Vagina (tissue), 2 donors: ENCODE results near the gene CFAP100.

Experiments
- POLR2A ChIP-seq, 2 donors: fragments of 450-650 bp; IDR thresholded peaks; one replicate each; pipeline ENCODE4 v1.6.1; 2017; ENCODE audit warnings: antibody characterized with exemption in 2 of 2, mild to moderate bottlenecking in 2 of 2, moderate library complexity in 2 of 2
- POLR2AphosphoS5 ChIP-seq, 2 donors: sonication (generic); formaldehyde crosslinking; IDR thresholded peaks; one replicate each; pipeline ENCODE4 v1.9.0; 2017; ENCODE audit warnings: antibody characterized with exemption in 2 of 2, mild to moderate bottlenecking in 2 of 2, low read depth in 1 of 2; ENCODE audit not compliant: insufficient read depth in 1 of 2
- TF ChIP-seq, protein P1 (sequence below), 3 experiments: fragments of 450-650 bp in 2 of 3; fragments of 200-600 bp in 1 of 3; sonication (generic) in 1 of 3; IDR thresholded peaks; one replicate each; pipeline ENCODE4 v1.5.1; 2017 to 2019; ENCODE audit warnings: antibody characterized with exemption in 3 of 3, mild to moderate bottlenecking in 2 of 3, moderate library complexity in 2 of 3

DNA sequence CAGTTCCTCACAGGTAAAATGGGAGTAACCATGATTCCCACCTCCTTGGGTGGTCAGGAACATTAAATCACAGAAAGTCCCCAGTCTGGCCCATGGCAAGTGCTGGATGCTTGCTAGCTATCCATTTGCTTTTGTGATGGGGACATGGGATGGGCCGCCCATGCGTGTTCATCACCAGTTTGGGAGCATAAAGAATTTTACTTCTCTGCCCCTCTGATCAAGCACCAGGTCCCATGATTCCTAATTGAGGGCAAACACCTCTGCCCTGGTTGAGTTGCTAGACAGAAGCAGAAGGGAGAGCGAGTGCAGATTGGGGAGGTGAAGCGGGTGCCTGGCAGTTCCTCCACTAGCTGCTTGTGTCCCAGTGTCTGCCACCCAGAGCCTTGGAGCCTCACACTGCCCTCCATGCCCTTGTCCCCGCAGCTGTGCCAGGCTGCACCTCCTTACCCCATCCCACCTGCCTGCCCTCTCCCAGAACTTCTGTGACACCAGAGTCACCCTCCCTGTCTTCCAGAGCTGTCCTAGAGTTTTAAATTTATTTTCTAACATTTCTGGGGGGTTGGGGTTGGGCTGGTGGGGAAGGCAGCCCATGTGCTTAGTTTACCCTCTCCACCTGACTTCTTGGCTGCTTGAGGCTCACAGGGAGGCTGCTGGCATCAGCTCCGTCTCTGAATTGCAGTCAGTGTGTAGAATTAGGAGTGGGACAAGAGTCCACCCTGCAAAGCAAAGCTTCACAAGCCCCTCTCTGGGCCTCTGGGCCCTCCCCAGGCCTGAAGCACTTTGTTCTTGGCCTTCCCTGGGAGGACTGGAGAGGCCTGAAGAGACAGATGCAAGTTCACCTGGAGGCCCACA lies 18.4 kb downstream of the CFAP100 start:
- TF ChIP-seq, protein P1, sequence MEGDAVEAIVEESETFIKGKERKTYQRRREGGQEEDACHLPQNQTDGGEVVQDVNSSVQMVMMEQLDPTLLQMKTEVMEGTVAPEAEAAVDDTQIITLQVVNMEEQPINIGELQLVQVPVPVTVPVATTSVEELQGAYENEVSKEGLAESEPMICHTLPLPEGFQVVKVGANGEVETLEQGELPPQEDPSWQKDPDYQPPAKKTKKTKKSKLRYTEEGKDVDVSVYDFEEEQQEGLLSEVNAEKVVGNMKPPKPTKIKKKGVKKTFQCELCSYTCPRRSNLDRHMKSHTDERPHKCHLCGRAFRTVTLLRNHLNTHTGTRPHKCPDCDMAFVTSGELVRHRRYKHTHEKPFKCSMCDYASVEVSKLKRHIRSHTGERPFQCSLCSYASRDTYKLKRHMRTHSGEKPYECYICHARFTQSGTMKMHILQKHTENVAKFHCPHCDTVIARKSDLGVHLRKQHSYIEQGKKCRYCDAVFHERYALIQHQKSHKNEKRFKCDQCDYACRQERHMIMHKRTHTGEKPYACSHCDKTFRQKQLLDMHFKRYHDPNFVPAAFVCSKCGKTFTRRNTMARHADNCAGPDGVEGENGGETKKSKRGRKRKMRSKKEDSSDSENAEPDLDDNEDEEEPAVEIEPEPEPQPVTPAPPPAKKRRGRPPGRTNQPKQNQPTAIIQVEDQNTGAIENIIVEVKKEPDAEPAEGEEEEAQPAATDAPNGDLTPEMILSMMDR (IDR thresholded peaks at IDR 0.05), result no peak
- no peak for TF ChIP-seq POLR2A (IDR thresholded peaks at IDR 0.05)
- TF ChIP-seq POLR2AphosphoS5 (IDR thresholded peaks at IDR 0.05; ENCODE audit: insufficient read depth in 1 of 2, low read depth in 1 of 2), result no peak
